GM23248 (cell line): ENCODE data around the gene PKP3.

Source experiments
- EZH2 ChIP-seq: fragments of 200-600 bp; sonication (generic); IDR thresholded peaks from 2 replicates; pipeline ENCODE4 v1.6.1; 2018; ENCODE audit warnings: antibody characterized with exemption, mild to moderate bottlenecking; ENCODE audit not compliant: insufficient read depth, poor library complexity, severe bottlenecking
- EZH2phosphoT487 ChIP-seq: fragments of 200-600 bp; sonication (generic); IDR thresholded peaks from 2 replicates; pipeline ENCODE4 v1.6.1; 2018; ENCODE audit warnings: antibody characterized with exemption, moderate library complexity, mild to moderate bottlenecking, low read depth; ENCODE audit not compliant: insufficient read depth

GRCh38 chr11:441043-441417, 47.0 kb downstream of the PKP3 start:
- TF ChIP-seq EZH2 (no peak), EZH2phosphoT487 (no peak)
